Smooth muscle cell (in vitro differentiated cells): ENCODE data around the gene NAGLU. TPM values are rescaled to one million over a fixed set of nuclear protein-coding genes. Genes with fewer than 3 reads are reported as not detected.

ENCODE experiments used
- DNase-seq: peaks from one replicate; lab custom pipeline; 2025; ENCODE audit not compliant: unreplicated experiment; lab: John Stamatoyannopoulos, UW
- H2AFZ ChIP-seq: fragments of 200-600 bp; sonication (generic); 2 replicates; pipeline ENCODE4 v1.6.0; 2016; ENCODE audit warnings: antibody characterized with exemption, low read depth, mild to moderate bottlenecking
- H3F3A ChIP-seq: fragments of 200-600 bp; sonication (generic); 2 replicates; pipeline ENCODE4 v1.6.0; 2017; ENCODE audit warnings: antibody characterized with exemption, low read depth
- H3K27ac ChIP-seq: fragments of 200-600 bp; sonication (generic); 2 replicates; pipeline ENCODE4 v1.5.1; 2016; ENCODE audit warnings: low read depth, mild to moderate bottlenecking
- H3K27me3 ChIP-seq: fragments of 200-600 bp; sonication (generic); 2 replicates; pipeline ENCODE4 v1.6.1; 2016; ENCODE audit warnings: low read depth, mild to moderate bottlenecking
- H3K36me3 ChIP-seq: fragments of 200-600 bp; sonication (generic); 2 replicates; pipeline ENCODE4 v1.5.1; 2016; ENCODE audit warnings: low read depth
- H3K4me1 ChIP-seq: fragments of 200-600 bp; sonication (generic); 2 replicates; pipeline ENCODE4 v1.5.1; 2016; ENCODE audit warnings: low read depth
- H3K4me2 ChIP-seq: fragments of 200-600 bp; sonication (generic); 2 replicates; pipeline ENCODE4 v1.6.0; 2016; ENCODE audit warnings: mild to moderate bottlenecking
- H3K4me3 ChIP-seq: fragments of 200-600 bp; sonication (generic); 2 replicates; pipeline ENCODE4 v1.5.1; 2016; ENCODE audit warnings: mild to moderate bottlenecking
- H3K79me2 ChIP-seq: fragments of 200-600 bp; sonication (generic); 2 replicates; pipeline ENCODE4 v1.6.0; 2016; ENCODE audit warnings: low read depth, mild to moderate bottlenecking
- H3K9ac ChIP-seq: fragments of 200-600 bp; sonication (generic); 2 replicates; pipeline ENCODE4 v1.6.0; 2016; ENCODE audit warnings: low read depth
- H3K9me3 ChIP-seq: fragments of 200-600 bp; sonication (generic); replicated peaks from 2 replicates; pipeline ENCODE4 v1.5.1; 2016; ENCODE audit warnings: low read depth
- H4K20me1 ChIP-seq: fragments of 200-600 bp; sonication (generic); 2 replicates; pipeline ENCODE4 v1.6.0; 2016; ENCODE audit warnings: low read depth
- CTCF ChIP-seq: fragments of 200-600 bp; sonication (generic); IDR thresholded peaks from 2 replicates; pipeline ENCODE4 v1.5.1; 2017; ENCODE audit warnings: borderline replicate concordance, mild to moderate bottlenecking, antibody characterized with exemption; ENCODE audit not compliant: insufficient read depth, poor library complexity, severe bottlenecking
- WGBS: methylation state at CpG from one replicate; pipeline ENCODE4 v1.1.7; 2016; ENCODE audit warnings: low lambda C conversion rate; 5-methylcytosine and 5-hydroxymethylcytosine counted together
- polyA plus RNA-seq: library from polyadenylated mRNA; unstranded; fragments of >200 nt; fragmentation: Nextera tagmentation; extraction: Ambion mirVana; gene quantifications from 2 replicates; pipeline ENCODE4 v1.2.1, GENCODE V29; 2016
- total RNA-seq: library from RNA; depleted of rRNA; stranded (reverse); fragments of >200 nt; gene quantifications from 2 replicates; pipeline ENCODE4 v1.2.3, GENCODE V29; 2014

The NAGLU gene
- total and polyA plus RNA-seq, 2 experiments from 2014 or later, result 23.0 to 51.6 TPM

- peaks cover 17% of the 10 kb centered on the region for H3K4me1 ChIP-seq
- no peaks in the 10 kb centered on the region for H3K9me3 ChIP-seq
- no peaks in the 10 kb centered on the region for H3K36me3 ChIP-seq
- H3K9ac ChIP-seq, result no peak overlapping the region
- no peak overlapping the region for H3K4me2 ChIP-seq
- DNase-seq, result no peak
- peaks cover 6% of the 10 kb centered on the region for H3F3A ChIP-seq
- H3K4me3 ChIP-seq, result no peak overlapping the region
- no peak overlapping the region for H2AFZ ChIP-seq
- no peaks in the 10 kb centered on the region for H3K27me3 ChIP-seq
- peak overlapping the region; percentile 7 for H3K27ac ChIP-seq
- H4K20me1 ChIP-seq, result no peaks in the 10 kb centered on the region
- WGBS, result 49% methylated on average over 2 of the region's 2 CpGs
- no peak for TF ChIP-seq CTCF
- H3K79me2 ChIP-seq, result no peaks in the 10 kb centered on the region
Observed at GRCh38 chr17:42525221-42525620, 10.8 kb upstream of the NAGLU start.

GRCh38 chr17:42526031-42526444, 10.0 kb upstream of the NAGLU start:
- no peaks in the 10 kb centered on the region for H3K36me3 ChIP-seq
- H3K27me3 ChIP-seq, result no peaks in the 10 kb centered on the region
- DNase-seq, result no peak
- TF ChIP-seq CTCF, result no peak
- no peak overlapping the region for H3K4me2 ChIP-seq
- H3F3A ChIP-seq, result peaks cover 9% of the 10 kb centered on the region
- 95% methylated on average over 6 of the region's 6 CpGs for WGBS
- no peak overlapping the region for H3K9ac ChIP-seq
- H3K9me3 ChIP-seq, result no peaks in the 10 kb centered on the region
- H3K27ac ChIP-seq, result no peak overlapping the region
- no peaks in the 10 kb centered on the region for H4K20me1 ChIP-seq
- H2AFZ ChIP-seq, result no peak overlapping the region
- no peaks in the 10 kb centered on the region for H3K79me2 ChIP-seq
- H3K4me3 ChIP-seq, result no peak overlapping the region
- H3K4me1 ChIP-seq, result peaks cover 9% of the 10 kb centered on the region

GRCh38 chr17:42527932-42528331, 8.1 kb upstream of the NAGLU start:
- no peaks in the 10 kb centered on the region for H3K79me2 ChIP-seq
- TF ChIP-seq CTCF, result no peak
- H3K4me2 ChIP-seq, result no peak overlapping the region
- H3K9ac ChIP-seq, result no peak overlapping the region
- no peak overlapping the region for H3K27ac ChIP-seq
- no peak overlapping the region for H3K4me3 ChIP-seq
- WGBS, result 93% methylated on average over 6 of the region's 6 CpGs
- H3F3A ChIP-seq, result peaks cover 17% of the 10 kb centered on the region
- no peaks in the 10 kb centered on the region for H4K20me1 ChIP-seq
- no peaks in the 10 kb centered on the region for H3K9me3 ChIP-seq
- no peaks in the 10 kb centered on the region for H3K4me1 ChIP-seq
- H3K27me3 ChIP-seq, result no peaks in the 10 kb centered on the region
- no peaks in the 10 kb centered on the region for H3K36me3 ChIP-seq
- H2AFZ ChIP-seq, result no peak overlapping the region
- no peak for DNase-seq

- TF ChIP-seq CTCF, result no peak
- H3K9ac ChIP-seq, result no peak overlapping the region
- peaks cover 17% of the 10 kb centered on the region for H3F3A ChIP-seq
- no peaks in the 10 kb centered on the region for H3K36me3 ChIP-seq
- H4K20me1 ChIP-seq, result no peaks in the 10 kb centered on the region
- no peak overlapping the region for H3K27ac ChIP-seq
- 87% methylated on average over 3 of the region's 3 CpGs for WGBS
- H3K4me3 ChIP-seq, result no peak overlapping the region
- no peaks in the 10 kb centered on the region for H3K27me3 ChIP-seq
- no peaks in the 10 kb centered on the region for H3K9me3 ChIP-seq
- no peak overlapping the region for H3K4me2 ChIP-seq
- no peaks in the 10 kb centered on the region for H3K79me2 ChIP-seq
- H2AFZ ChIP-seq, result no peak overlapping the region
- H3K4me1 ChIP-seq, result no peaks in the 10 kb centered on the region
- DNase-seq, result no peak
Observed at GRCh38 chr17:42529061-42529460, 7.0 kb upstream of the NAGLU start.
